Mesendoderm (in vitro differentiated cells): Measurements from ENCODE around the gene OR10G7.

Experiments used
- DNase-seq: peaks from one replicate; pipeline ENCODE4 v3.0.0; 2013
- H2AK5ac ChIP-seq: 2 replicates; pipeline ENCODE4 v1.6.1; 2013; ENCODE audit warnings: low read length, inconsistent platforms
- H2BK120ac ChIP-seq: 2 replicates; pipeline ENCODE4 v1.6.1; 2013; ENCODE audit warnings: low read depth, mild to moderate bottlenecking, low read length, moderate library complexity, mixed read lengths
- H2BK15ac ChIP-seq: replicated peaks from 2 replicates; pipeline ENCODE4 v1.6.1; 2013; ENCODE audit warnings: low read depth, mild to moderate bottlenecking, moderate library complexity
- H2BK5ac ChIP-seq: 2 replicates; pipeline ENCODE4 v1.6.1; 2013; ENCODE audit warnings: low read length, inconsistent platforms
- H3K18ac ChIP-seq: 2 replicates; pipeline ENCODE4 v1.6.1; 2013; ENCODE audit warnings: mild to moderate bottlenecking, low read length, mixed read lengths
- H3K23ac ChIP-seq: one replicate; pipeline ENCODE4 v1.6.1; 2013; ENCODE audit warnings: low read length
- H3K27ac ChIP-seq: 2 replicates; pipeline ENCODE4 v1.5.1; 2013; ENCODE audit warnings: low read depth, mild to moderate bottlenecking, inconsistent platforms, low read length, moderate library complexity
- H3K27me3 ChIP-seq: 2 replicates; pipeline ENCODE4 v1.6.1; 2013; ENCODE audit warnings: low read length, control low read depth, mild to moderate bottlenecking, inconsistent platforms; ENCODE audit not compliant: insufficient read depth, poor library complexity
- H3K36me3 ChIP-seq: 2 replicates; pipeline ENCODE4 v1.6.1; 2013; ENCODE audit warnings: low read length, inconsistent platforms; ENCODE audit not compliant: control insufficient read depth, insufficient read depth
- H3K4ac ChIP-seq: one replicate; pipeline ENCODE4 v1.6.1; 2013; ENCODE audit warnings: low read depth, mild to moderate bottlenecking, low read length, moderate library complexity
- H3K4me1 ChIP-seq: 2 replicates; pipeline ENCODE4 v1.6.1; 2013; ENCODE audit warnings: low read depth, low read length, inconsistent platforms; ENCODE audit not compliant: control insufficient read depth
- H3K4me2 ChIP-seq: 2 replicates; pipeline ENCODE4 v1.6.1; 2013; ENCODE audit warnings: low read length
- H3K4me3 ChIP-seq: 2 replicates; pipeline ENCODE4 v1.5.1; 2013; ENCODE audit warnings: mild to moderate bottlenecking, low read length
- H3K56ac ChIP-seq: one replicate; pipeline ENCODE4 v1.6.1; 2013; ENCODE audit warnings: low read length
- H3K79me1 ChIP-seq: 2 replicates; pipeline ENCODE4 v1.6.1; 2013; ENCODE audit warnings: low read length, inconsistent platforms
- H3K79me2 ChIP-seq: 2 replicates; pipeline ENCODE4 v1.6.1; 2013; ENCODE audit warnings: mild to moderate bottlenecking, low read length; ENCODE audit not compliant: control insufficient read depth, insufficient read depth
- H3K9ac ChIP-seq: 2 replicates; pipeline ENCODE4 v1.6.1; 2013; ENCODE audit warnings: low read length, inconsistent platforms
- H4K5ac ChIP-seq: one replicate; pipeline ENCODE4 v1.6.1; 2013; ENCODE audit warnings: low read length
- H4K8ac ChIP-seq: one replicate; pipeline ENCODE4 v1.6.1; 2013; ENCODE audit warnings: low read depth, mild to moderate bottlenecking, control low read depth, low read length, moderate library complexity
- WGBS: extraction: QIAGEN DNeasy Blood & Tissue Kit; methylation state at CpG from one replicate; pipeline ENCODE4 v1.1.7; 2013; ENCODE audit warnings: low lambda C conversion rate, missing lambda C conversion rate; ENCODE audit not compliant: insufficient coverage; ENCODE audit errors: extremely low coverage; 5-methylcytosine and 5-hydroxymethylcytosine counted together

Gene OR10G7

DNA sequence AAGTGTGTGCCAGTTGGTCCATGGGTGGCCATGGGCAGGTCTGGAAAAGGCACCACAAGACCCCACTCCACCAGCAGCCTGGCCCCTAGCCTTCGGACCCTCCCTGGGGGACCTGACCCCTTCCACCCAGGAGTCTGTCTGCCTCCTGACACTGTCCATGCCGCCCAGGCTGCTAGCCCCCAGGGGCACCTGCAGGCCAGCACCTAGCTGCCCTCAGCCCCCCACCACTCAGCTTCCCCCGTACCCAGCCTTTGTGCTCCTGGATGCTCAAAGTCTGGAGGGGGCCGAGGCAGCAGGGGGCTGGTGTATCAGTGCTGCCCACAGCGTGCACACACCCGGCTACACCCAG lies 34.3 kb upstream of the OR10G7 start:
- Histone ChIP-seq H4K8ac (no peak overlapping the region), H3K4me3 (no peak overlapping the region), H3K36me3 (no peaks in the 10 kb centered on the region), H3K9ac (no peak overlapping the region), H2AK5ac (no peak overlapping the region), H3K4me1 (no peaks in the 10 kb centered on the region), H4K5ac (no peak overlapping the region), H3K27ac (no peak overlapping the region), H2BK5ac (no peak overlapping the region), H3K18ac (no peak overlapping the region), H3K79me1 (no peaks in the 10 kb centered on the region), H3K79me2 (no peaks in the 10 kb centered on the region), H3K4me2 (no peak overlapping the region), H3K4ac (no peak overlapping the region), H3K27me3 (no peaks in the 10 kb centered on the region), H2BK120ac (no peak overlapping the region), H3K56ac (no peak overlapping the region), H3K23ac (no peak overlapping the region), H2BK15ac (no peak overlapping the region)
- no peak for DNase-seq
- no CpG with 5 or more reads among the region's 6 CpGs for WGBS

DNA sequence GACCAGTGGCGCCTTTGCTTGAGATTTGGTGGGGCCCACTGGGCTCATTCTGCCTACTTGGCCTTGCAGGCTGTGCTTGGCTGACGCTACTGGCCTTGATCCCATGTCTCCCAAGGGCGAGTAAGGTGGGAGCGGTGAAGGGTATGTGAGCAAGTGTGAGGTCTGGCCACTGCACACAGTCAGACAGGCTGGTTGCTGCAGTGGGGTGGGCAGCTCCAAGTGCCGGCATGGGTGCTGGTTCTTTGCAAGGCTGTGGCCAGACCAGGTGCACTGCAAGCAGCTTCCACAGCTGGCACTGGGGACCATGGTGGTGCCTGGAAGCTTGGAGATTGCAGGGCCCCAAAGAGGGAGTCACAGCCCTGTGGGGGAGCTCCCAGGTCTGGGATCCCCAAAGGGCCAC lies 33.4 kb upstream of the OR10G7 start:
- H3K4me1 ChIP-seq = peaks cover 1% of the 10 kb centered on the region
- H3K27ac ChIP-seq = no peak overlapping the region
- no peaks in the 10 kb centered on the region for H3K79me1 ChIP-seq
- H2BK120ac ChIP-seq = no peak overlapping the region
- no peaks in the 10 kb centered on the region for H3K36me3 ChIP-seq
- H2BK5ac ChIP-seq = no peak overlapping the region
- H3K4ac ChIP-seq = no peak overlapping the region
- H4K8ac ChIP-seq = no peak overlapping the region
- H4K5ac ChIP-seq = no peak overlapping the region
- H3K4me2 ChIP-seq = no peak overlapping the region
- H3K18ac ChIP-seq = no peak overlapping the region
- no peaks in the 10 kb centered on the region for H3K27me3 ChIP-seq
- no peak overlapping the region for H3K23ac ChIP-seq
- H2BK15ac ChIP-seq = no peak overlapping the region
- DNase-seq = no peak
- no peaks in the 10 kb centered on the region for H3K79me2 ChIP-seq
- no peak overlapping the region for H3K4me3 ChIP-seq
- no peak overlapping the region for H3K9ac ChIP-seq
- no peak overlapping the region for H3K56ac ChIP-seq
- H2AK5ac ChIP-seq = no peak overlapping the region
- WGBS = no CpG with 5 or more reads among the region's 5 CpGs

DNA sequence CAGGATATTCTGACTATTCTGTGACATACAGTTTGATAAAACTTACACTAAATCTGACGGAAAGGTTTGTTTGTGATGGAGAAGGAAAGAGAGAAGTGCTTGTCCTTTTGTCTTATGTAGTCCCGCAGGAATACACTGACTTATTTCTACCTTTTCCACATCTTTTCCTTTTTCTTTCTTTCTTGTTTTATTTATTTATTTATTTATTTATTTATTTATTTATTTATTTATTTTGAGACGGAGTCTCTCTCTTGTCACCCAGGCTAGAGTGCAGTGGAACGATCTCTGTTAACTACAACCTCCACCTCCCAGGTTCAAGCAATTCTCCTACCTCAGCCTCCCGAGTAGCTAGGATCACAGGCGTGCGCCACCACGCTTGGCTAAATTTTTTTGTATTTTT lies 31.0 kb upstream of the OR10G7 start:
- H3K27me3 ChIP-seq = no peaks in the 10 kb centered on the region
- no peaks in the 10 kb centered on the region for H3K36me3 ChIP-seq
- H2AK5ac ChIP-seq = no peak overlapping the region
- no peak overlapping the region for H3K27ac ChIP-seq
- no peak overlapping the region for H2BK15ac ChIP-seq
- no peak overlapping the region for H3K4me3 ChIP-seq
- WGBS = no CpG with 5 or more reads among the region's 8 CpGs
- no peak overlapping the region for H2BK120ac ChIP-seq
- peaks cover 2% of the 10 kb centered on the region for H3K4me1 ChIP-seq
- H3K23ac ChIP-seq = no peak overlapping the region
- no peaks in the 10 kb centered on the region for H3K79me2 ChIP-seq
- no peak overlapping the region for H2BK5ac ChIP-seq
- H4K5ac ChIP-seq = no peak overlapping the region
- no peak overlapping the region for H3K4me2 ChIP-seq
- no peak overlapping the region for H3K9ac ChIP-seq
- DNase-seq = no peak
- no peaks in the 10 kb centered on the region for H3K79me1 ChIP-seq
- H3K56ac ChIP-seq = no peak overlapping the region
- no peak overlapping the region for H3K18ac ChIP-seq
- H4K8ac ChIP-seq = no peak overlapping the region
- H3K4ac ChIP-seq = no peak overlapping the region

DNA sequence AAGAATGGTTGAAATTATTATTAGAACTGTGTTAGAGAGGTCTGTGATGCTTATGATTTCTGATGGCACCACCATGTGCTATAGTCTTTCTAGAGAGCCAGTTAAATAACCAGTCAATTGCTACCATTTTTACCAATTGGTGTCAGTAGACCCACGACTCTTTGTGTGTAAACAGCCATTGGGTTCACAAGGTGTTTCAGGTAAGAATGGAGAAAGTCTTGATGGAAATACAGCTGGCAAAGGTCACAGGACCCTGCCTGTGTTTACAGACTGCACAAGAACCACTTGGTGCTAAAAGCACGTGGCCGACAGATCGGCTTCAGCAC lies 30.5 kb upstream of the OR10G7 start:
- H3K18ac ChIP-seq = no peak overlapping the region
- no peak overlapping the region for H3K23ac ChIP-seq
- H3K27ac ChIP-seq = no peak overlapping the region
- no peak overlapping the region for H2BK120ac ChIP-seq
- no peaks in the 10 kb centered on the region for H3K79me2 ChIP-seq
- no peak overlapping the region for H4K5ac ChIP-seq
- H3K56ac ChIP-seq = peak overlapping the region; percentile 12
- H3K4me1 ChIP-seq = peaks cover 2% of the 10 kb centered on the region
- no peak overlapping the region for H3K4me2 ChIP-seq
- H3K79me1 ChIP-seq = no peaks in the 10 kb centered on the region
- no peak overlapping the region for H4K8ac ChIP-seq
- WGBS = no CpG with 5 or more reads among the region's 4 CpGs
- DNase-seq = peak; percentile 19
- H3K36me3 ChIP-seq = no peaks in the 10 kb centered on the region
- no peak overlapping the region for H3K9ac ChIP-seq
- H3K27me3 ChIP-seq = no peaks in the 10 kb centered on the region
- no peak overlapping the region for H2AK5ac ChIP-seq
- H3K4me3 ChIP-seq = no peak overlapping the region
- no peak overlapping the region for H2BK5ac ChIP-seq
- no peak overlapping the region for H2BK15ac ChIP-seq
- H3K4ac ChIP-seq = no peak overlapping the region

DNA sequence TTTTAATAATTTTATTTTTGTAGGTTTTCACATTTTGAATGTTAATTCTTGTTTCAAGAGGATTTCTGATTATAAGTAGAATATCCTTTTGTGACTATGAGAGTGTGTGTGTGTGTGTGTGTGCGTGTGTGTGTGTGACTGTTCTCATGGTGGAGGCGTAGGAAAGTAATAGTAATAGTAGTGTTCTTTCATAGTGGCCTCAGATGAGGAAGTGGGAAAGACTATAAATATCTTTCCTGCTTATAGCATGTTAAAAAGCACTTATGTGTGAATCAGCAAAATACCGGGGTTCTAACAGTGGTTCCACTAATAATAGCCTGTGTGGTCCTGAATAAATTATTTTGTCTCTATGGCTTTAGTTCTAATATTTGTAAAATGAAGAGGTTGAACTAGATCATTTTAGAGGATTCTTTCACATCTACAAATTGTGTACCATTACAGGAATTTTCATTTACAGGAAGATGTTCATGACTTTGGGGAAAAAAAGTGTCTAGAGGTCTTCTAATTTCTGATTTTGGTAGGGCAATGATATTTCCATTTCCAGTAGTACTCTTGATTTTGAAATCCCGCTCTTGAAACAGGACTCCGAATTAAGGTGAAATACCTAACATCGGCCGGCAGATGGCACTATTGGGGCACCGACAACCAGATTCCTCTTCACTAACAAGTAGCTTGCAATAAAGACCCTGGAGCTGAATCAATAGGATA lies 29.9 kb upstream of the OR10G7 start:
- no peak overlapping the region for H4K8ac ChIP-seq
- WGBS = no CpG with 5 or more reads among the region's 8 CpGs
- no peak overlapping the region for H2AK5ac ChIP-seq
- H3K4ac ChIP-seq = no peak overlapping the region
- no peaks in the 10 kb centered on the region for H3K36me3 ChIP-seq
- H2BK15ac ChIP-seq = no peak overlapping the region
- H3K27me3 ChIP-seq = no peaks in the 10 kb centered on the region
- no peak overlapping the region for H3K4me2 ChIP-seq
- H3K27ac ChIP-seq = no peak overlapping the region
- H4K5ac ChIP-seq = no peak overlapping the region
- H3K9ac ChIP-seq = no peak overlapping the region
- DNase-seq = peak; percentile 79
- H3K18ac ChIP-seq = no peak overlapping the region
- H2BK120ac ChIP-seq = no peak overlapping the region
- no peak overlapping the region for H3K56ac ChIP-seq
- H3K4me3 ChIP-seq = no peak overlapping the region
- H3K4me1 ChIP-seq = peaks cover 2% of the 10 kb centered on the region
- no peak overlapping the region for H2BK5ac ChIP-seq
- H3K23ac ChIP-seq = no peak overlapping the region
- no peaks in the 10 kb centered on the region for H3K79me2 ChIP-seq
- no peaks in the 10 kb centered on the region for H3K79me1 ChIP-seq
